Activated T-cell treated with anti-CD3 and anti-CD28 coated beads, Interleukin-2, amount 50 U/mL, for 72 hours (primary cell): Measurements from ENCODE around the gene SRSF2. TPM values are rescaled to one million over a fixed set of nuclear protein-coding genes. Genes with fewer than 3 reads are reported as not detected.
A peak's percentile ranks its signal among the peaks of the same experiment; 100 is the strongest.
"Not testable (repeated sequence)": the region's sequence is repeated elsewhere in the genome, so short reads cannot be mapped to it uniquely, and the experiment has no call there.

Experiments used
- ATAC-seq, 2 donors: fragments of 150-1000 bp; cut with Tn5 transposase; replicated peaks in 1 of 2; 2 replicates each; pipeline ENCODE4 v1.10.0; 2021; ENCODE audit warnings: moderate library complexity in 2 of 2, mild to moderate bottlenecking in 1 of 2
- DNase-seq, 2 donors: peaks; one replicate each; pipeline ENCODE4 v3.0.0; 2021 to 2022; ENCODE audit warnings: mixed read lengths in 1 of 2
- H3K27ac Mint-ChIP-seq: one replicate; pipeline ENCODE4 v1.8.0; 2022; ENCODE audit warnings: mild to moderate bottlenecking, moderate library complexity, mixed read lengths
- H3K27me3 Mint-ChIP-seq: one replicate; pipeline ENCODE4 v1.8.0; 2022; ENCODE audit warnings: low read depth, mixed read lengths
- H3K36me3 Mint-ChIP-seq, 2 donors: one replicate each; pipeline ENCODE4 v1.8.0; 2022; ENCODE audit warnings: mixed read lengths in 2 of 2, mild to moderate bottlenecking in 1 of 2; ENCODE audit not compliant: insufficient read depth in 2 of 2
- H3K4me1 Mint-ChIP-seq: one replicate; pipeline ENCODE4 v1.8.0; 2022; ENCODE audit warnings: low read depth, mixed read lengths
- H3K4me3 Mint-ChIP-seq, 2 donors: one replicate each; pipeline ENCODE4 v1.8.0; 2022; ENCODE audit warnings: mild to moderate bottlenecking in 2 of 2, mixed read lengths in 2 of 2, moderate library complexity in 2 of 2
- H3K9me3 Mint-ChIP-seq, 2 donors: one replicate each; pipeline ENCODE4 v1.8.0; 2022; ENCODE audit warnings: mixed read lengths in 2 of 2
- total RNA-seq, 2 donors: library from RNA; stranded (reverse); gene quantifications; one replicate each; pipeline ENCODE4 v1.2.3, GENCODE V29; 2022

SRSF2 gene
- total RNA-seq, 2 donors from 2014 or later = 260 to 275 TPM

GRCh38 chr17:76735586-76736348 is 1.4 kb downstream of the SRSF2 start:
- Mint-ChIP-seq H3K4me3 (peak overlapping the region; percentile 94), H3K27ac (peak overlapping the region; percentile 97), H3K27me3 (no peaks in the 10 kb centered on the region), H3K36me3 (peaks cover 20 to 38% of the 10 kb centered on the region in 2 donors), H3K4me1 (peaks cover 62% of the 10 kb centered on the region), H3K9me3 (no peaks in the 10 kb centered on the region)
- ATAC-seq (no peak), DNase-seq (no peak)

DNA sequence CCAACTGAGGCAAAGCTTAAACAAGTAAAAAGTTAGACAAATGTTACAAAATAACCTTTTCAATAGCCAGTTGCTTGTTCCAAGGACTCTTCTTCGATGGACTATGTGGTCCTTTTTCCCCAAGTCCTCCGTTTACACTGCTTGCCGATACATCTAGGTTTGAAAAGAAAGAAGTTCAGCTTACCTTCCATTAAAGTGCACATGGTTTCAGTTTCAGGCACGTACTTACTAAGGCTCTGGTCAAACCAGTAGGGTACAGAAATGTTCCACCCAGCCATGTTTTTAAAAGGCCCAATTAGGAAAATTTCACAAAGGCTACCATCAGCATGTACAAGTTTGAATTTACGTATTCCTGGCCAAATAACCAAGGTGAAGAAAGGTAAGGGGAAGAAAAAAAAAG is 2.1 kb downstream of the SRSF2 start:
- Mint-ChIP-seq H3K9me3 (no peaks in the 10 kb centered on the region), H3K27me3 (no peaks in the 10 kb centered on the region), H3K4me1 (peaks cover 59% of the 10 kb centered on the region), H3K4me3 (peak overlapping the region; percentile 94), H3K36me3 (peaks cover 20 to 40% of the 10 kb centered on the region in 2 donors), H3K27ac (peak overlapping the region; percentile 97)
- no peak for ATAC-seq
- DNase-seq = no peak

- Mint-ChIP-seq H3K4me3 (peak overlapping the region; percentile 94), H3K27me3 (no peaks in the 10 kb centered on the region), H3K36me3 (peaks cover 21 to 44% of the 10 kb centered on the region in 2 donors), H3K9me3 (no peaks in the 10 kb centered on the region), H3K27ac (peak overlapping the region; percentile 97), H3K4me1 (peaks cover 59% of the 10 kb centered on the region)
- no peak for DNase-seq
- no peak for ATAC-seq
Measured at GRCh38 chr17:76734080-76734840, 2.9 kb downstream of the SRSF2 start.

DNA sequence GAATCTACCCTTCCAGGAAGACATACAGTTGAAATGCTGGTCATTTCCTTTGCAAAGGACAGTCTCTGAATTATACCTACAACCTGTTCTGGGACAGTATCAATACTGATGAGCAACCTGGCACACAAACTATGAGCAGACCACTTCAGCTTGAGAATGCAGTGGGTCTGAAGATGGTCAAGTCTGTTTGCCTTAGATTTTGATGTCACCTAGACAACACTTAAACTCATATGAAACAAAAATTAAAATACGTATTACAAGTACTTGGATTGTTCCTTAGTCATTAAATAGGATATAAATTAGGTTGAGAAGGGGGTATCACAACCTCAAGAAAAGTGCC is 3.5 kb downstream of the SRSF2 start:
- H3K4me3 Mint-ChIP-seq = peak overlapping the region; percentile 94
- peaks cover 59% of the 10 kb centered on the region for H3K4me1 Mint-ChIP-seq
- no peak for DNase-seq
- H3K9me3 Mint-ChIP-seq = no peaks in the 10 kb centered on the region
- H3K27ac Mint-ChIP-seq = peak overlapping the region; percentile 97
- H3K36me3 Mint-ChIP-seq = peaks cover 22 to 44% of the 10 kb centered on the region in 2 donors
- H3K27me3 Mint-ChIP-seq = no peaks in the 10 kb centered on the region
- no peak for ATAC-seq

GRCh38 chr17:76732734-76733617 is 4.2 kb downstream of the SRSF2 start:
- DNase-seq (no peak), ATAC-seq (no peak)
- Mint-ChIP-seq H3K9me3 (no peaks in the 10 kb centered on the region), H3K27me3 (no peaks in the 10 kb centered on the region), H3K27ac (peak overlapping the region; percentile 97), H3K4me1 (peaks cover 60% of the 10 kb centered on the region), H3K36me3 (peaks cover 21 to 44% of the 10 kb centered on the region in 2 donors), H3K4me3 (peak overlapping the region; percentile 94)

- not testable (repeated sequence) for ATAC-seq, H3K9me3 Mint-ChIP-seq, DNase-seq, H3K27me3 Mint-ChIP-seq
- H3K4me3 Mint-ChIP-seq = peak overlapping the region; percentile 12 to 94
- peaks cover 22 to 46% of the 10 kb centered on the region in 2 donors for H3K36me3 Mint-ChIP-seq
- peak overlapping the region; percentile 91 for H3K27ac Mint-ChIP-seq
- peaks cover 64% of the 10 kb centered on the region for H3K4me1 Mint-ChIP-seq
Measured at GRCh38 chr17:76731800-76732733, 5.1 kb downstream of the SRSF2 start.

DNA sequence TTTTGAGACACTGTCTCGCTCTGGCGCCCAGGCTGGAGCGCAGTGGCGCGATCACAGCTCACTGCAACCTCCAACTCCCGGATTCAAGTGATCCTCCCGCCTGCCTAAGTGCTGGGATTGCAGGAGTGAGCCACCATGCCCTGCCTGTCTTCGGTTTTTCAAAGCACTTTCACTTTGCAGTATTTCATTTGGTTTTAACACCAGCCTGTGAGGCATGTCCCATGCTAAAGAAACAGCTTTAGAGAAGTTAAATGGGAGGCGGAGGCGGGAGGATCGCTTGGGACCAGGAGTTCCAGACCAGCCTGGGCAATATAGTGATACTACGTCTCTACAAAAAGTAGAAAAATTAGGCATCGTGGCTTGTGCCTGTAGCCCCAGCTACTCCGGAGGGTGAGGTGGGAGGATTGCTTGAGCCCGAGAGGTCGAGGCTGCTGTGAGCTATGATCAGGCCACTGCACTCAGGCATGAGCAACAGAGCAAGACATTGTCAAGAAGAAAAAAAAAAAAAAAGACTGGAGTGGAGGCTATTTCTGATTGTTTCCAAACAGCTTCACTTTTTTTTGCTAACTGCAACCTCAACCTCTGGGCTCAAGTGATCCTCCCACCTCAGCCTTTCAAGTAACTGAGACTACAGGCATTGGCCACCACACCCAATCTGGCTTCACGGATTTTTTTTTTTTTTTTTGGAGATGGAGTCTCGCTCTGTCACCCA is 9.2 kb downstream of the SRSF2 start:
- no peaks in the 10 kb centered on the region for H3K9me3 Mint-ChIP-seq
- ATAC-seq (no peak), DNase-seq (peak in 1 of 2 donors; percentile 37)
- H3K4me3 Mint-ChIP-seq = peak overlapping the region; percentile 92 to 100
- no peaks in the 10 kb centered on the region for H3K27me3 Mint-ChIP-seq
- H3K4me1 Mint-ChIP-seq = peaks cover 63% of the 10 kb centered on the region
- H3K36me3 Mint-ChIP-seq = peaks cover 10 to 32% of the 10 kb centered on the region in 2 donors
- H3K27ac Mint-ChIP-seq = peak overlapping the region; percentile 99

DNA sequence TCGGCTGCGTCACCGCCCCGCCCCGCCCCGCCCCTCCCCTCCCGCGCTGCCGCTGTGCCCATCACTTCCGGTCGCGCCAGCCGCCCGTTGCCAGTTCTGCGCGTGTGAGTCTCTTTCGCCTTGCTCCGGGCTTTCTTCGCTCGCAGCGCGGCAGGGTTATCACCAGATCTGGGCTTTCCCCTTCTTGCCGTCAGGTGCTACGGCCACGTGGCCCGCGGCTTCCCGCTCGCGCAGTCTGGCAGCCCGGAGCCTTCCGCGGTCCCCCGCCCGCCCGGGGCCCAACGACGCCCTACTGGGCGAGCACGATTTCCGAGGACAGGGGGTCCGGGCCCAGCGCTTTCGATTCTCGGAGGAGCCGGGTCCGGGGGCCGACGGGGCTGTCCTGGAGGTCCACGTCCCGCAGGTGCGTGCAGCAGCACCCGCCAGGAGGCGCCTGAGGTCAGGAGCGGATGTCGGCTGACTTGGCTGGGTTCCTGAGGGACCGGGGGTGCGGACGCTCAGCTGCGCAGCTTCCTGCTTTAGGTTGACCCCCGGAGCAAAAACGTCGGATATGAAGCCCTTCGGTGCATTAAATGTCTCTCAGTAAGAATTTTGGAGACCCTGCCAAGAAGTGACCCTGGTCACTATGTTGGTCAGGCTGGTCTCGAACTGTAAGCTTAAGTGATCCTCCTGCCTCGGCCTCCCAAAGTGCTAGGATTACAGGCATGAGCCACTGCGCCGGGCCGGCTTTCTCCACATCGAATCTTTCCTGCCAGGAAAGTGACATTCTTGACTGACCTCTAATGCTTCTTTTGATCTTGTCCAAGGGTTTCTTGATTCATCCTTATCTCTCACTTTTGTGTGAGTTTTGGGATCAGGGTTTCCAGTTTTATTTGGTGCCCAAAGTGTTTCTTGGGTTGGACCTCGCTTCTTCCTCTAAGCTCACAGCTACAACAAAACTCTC is 10.1 kb downstream of the SRSF2 start, which contains the start of gene METTL23:
METTL23 (plus strand) TSS at position 64 of the 943 bp plus-strand sequence. CDS start 2,872 bp downstream, outside the sequence.
- Mint-ChIP-seq H3K27me3 (no peaks in the 10 kb centered on the region), H3K9me3 (no peaks in the 10 kb centered on the region), H3K4me3 (peak within 1 kb of the TSS; percentile 92 to 100), H3K4me1 (peaks cover 55% of the 10 kb centered on the region), H3K36me3 (peaks cover 10 to 34% of the 10 kb centered on the region in 2 donors), H3K27ac (peak within 1 kb of the TSS; percentile 99)
- DNase-seq (peak; percentile 88 to 97), ATAC-seq (peak; percentile 74 to 75)

DNA sequence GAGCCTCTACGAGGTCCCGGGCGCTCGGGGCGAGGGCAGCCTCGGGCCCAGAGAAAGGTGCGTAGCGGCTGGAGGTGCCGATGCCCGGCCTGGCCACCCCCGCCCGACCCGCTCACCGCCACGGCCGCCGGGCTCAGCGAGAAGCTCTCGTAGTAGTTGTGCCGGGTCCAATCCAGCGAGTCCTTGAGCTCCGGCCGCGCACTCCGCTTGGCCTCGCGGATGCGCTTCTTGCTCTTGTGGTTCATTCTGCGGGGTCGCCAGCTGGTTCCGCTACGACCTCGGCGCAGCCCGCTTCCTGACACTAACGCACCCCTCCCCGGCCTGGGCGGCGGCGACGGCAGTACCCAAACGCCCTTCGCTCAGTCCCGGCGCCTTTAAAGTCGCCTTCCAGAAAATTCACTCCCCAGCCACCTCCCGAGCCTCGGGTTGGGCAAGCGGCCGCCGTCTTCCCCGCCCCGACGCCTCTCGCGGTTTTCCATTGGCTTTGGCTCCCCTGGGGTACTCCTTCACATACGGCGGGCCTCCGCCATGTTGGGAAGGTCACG is 10.8 kb downstream of the SRSF2 start, which contains the start of gene JMJD6:
JMJD6 (minus strand) TSS at position 376 of the 545 bp plus-strand sequence; CDS start at position 245, 131 bp downstream.
- Mint-ChIP-seq H3K4me1 (peaks cover 58% of the 10 kb centered on the region), H3K27me3 (no peaks in the 10 kb centered on the region), H3K27ac (peak within 1 kb of the TSS; percentile 99), H3K9me3 (no peaks in the 10 kb centered on the region), H3K36me3 (peaks cover 14 to 39% of the 10 kb centered on the region in 2 donors), H3K4me3 (peak within 1 kb of the TSS; percentile 92 to 100)
- DNase-seq (peak in 1 of 2 donors; percentile 94), ATAC-seq (peak; percentile 77 to 79)

DNA sequence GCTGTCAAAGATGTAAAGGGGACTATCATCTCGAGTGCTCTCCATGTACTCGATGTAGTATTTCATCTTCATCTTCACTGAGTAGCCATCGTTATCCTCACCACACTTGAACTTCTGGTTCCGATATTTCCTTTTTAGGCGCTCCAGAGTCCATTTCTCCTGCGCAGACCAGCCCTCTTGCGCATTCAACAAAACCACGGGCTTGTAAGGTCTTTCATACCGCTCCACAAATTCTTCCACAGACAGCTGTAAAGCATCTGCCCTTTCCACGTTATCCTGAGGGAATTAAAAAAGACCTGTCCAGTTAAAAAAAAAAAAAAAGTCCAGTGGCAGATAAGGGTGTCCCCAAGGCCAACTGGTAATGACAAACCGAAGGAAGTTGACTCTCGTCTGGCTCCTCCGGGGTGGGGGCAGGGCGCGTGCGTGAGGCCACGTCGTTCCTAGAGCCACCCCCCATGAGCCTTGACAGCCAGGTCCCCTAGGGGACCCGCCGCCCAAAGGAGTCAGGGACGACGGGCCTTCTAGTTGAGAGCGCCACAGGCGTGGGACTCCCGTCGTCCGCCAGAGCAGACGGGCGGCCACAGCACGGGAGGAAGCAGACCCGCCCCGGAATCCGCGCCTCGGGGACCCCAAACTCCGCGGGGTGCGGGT is 11.4 kb downstream of the SRSF2 start:
- no peaks in the 10 kb centered on the region for H3K27me3 Mint-ChIP-seq
- H3K27ac Mint-ChIP-seq = peak overlapping the region; percentile 99
- no peaks in the 10 kb centered on the region for H3K9me3 Mint-ChIP-seq
- peak; percentile 19 to 37 for ATAC-seq
- peak; percentile 80 to 82 for DNase-seq
- peaks cover 61% of the 10 kb centered on the region for H3K4me1 Mint-ChIP-seq
- peak overlapping the region; percentile 92 to 100 for H3K4me3 Mint-ChIP-seq
- H3K36me3 Mint-ChIP-seq = peaks cover 14 to 43% of the 10 kb centered on the region in 2 donors
